T47D (cell line): ENCODE results near the gene WLS.
"Not testable (repeated sequence)": the region's sequence is repeated elsewhere in the genome, so short reads cannot be mapped to it uniquely, and the experiment has no call there.

Source experiments
- DNase-seq, 2 experiments: peaks; one replicate each; pipeline versions ENCODE4 v3.0.0 to v3.0.0-alpha.2; 2011 to 2012; ENCODE audit warnings: low read depth in 1 of 2, low spot score in 1 of 2
- JUND ChIP-seq: IDR thresholded peaks from 2 replicates; pipeline ENCODE4 v1.6.1; 2012; ENCODE audit warnings: low read depth
- in situ Hi-C: cut with HindIII; loops from 2 replicates; pipeline ENCODE4 v1.10.0; 2016; ENCODE audit warnings: low sequenced_read_pairs, low pct_unique_long_range_greater_than_20kb

The WLS gene

DNA sequence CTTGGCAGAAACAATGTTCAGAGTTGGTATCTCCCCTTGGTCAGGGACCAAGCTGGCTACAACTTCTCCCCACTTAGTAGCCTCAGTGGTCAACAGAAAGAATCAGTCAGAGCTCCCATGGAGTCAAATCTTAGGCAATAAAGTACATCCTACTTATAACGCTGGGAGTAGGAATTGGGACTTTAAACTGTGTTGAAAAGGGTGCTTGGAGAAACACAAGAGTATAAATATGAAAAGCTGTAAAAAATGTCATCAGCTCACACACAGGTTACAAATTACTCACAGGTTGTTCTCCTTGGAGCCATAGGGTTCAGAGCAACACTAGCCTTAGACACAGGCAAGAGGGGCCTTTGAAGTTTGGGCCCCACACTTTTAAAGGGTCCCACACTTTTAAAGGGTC, 67.4 kb downstream of the WLS start:
- no peak for DNase-seq
- TF ChIP-seq JUND, result no peak
- in situ Hi-C loops, result no loop called here

GRCh38 chr1:68163220-68163619, 69.1 kb downstream of the WLS start:
- TF ChIP-seq JUND, result no peak
- no peak for DNase-seq
- in situ Hi-C loops, result no loop called here

GRCh38 chr1:68162761-68163160, 69.6 kb downstream of the WLS start:
- in situ Hi-C loops, result no loop called here
- TF ChIP-seq JUND, result no peak
- no peak for DNase-seq

- in situ Hi-C loops, DNase-seq: not testable (repeated sequence)
Measured at GRCh38 chr1:68161672-68162071, 70.7 kb downstream of the WLS start.

DNA sequence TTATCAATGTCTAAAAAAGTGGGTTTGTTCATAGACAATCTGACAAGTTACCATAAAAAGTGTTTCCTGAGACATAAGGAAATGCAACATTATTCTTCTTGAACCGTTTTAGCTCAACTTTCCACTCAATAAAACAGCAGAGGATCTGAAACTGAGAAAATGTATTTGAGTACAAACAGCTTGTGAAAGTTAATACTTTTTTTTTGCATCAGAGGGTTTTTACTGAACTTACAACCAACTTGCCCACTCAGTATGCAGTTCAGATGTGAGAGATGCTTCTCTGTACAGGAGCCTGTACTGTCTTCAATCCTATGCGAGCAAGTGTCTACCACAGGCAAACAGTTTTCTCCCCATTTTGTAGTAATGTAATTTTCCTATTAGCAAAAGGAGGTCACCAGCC, 71.4 kb downstream of the WLS start:
- in situ Hi-C loops, DNase-seq: not testable (repeated sequence)

- no peak for DNase-seq
- no peak for TF ChIP-seq JUND
- in situ Hi-C loops, result no loop called here
Measured at GRCh38 chr1:68160021-68160420, 72.3 kb downstream of the WLS start.

GRCh38 chr1:68158837-68159236, 73.5 kb downstream of the WLS start:
- in situ Hi-C loops, result no loop called here
- DNase-seq, result no peak
- TF ChIP-seq JUND, result no peak

DNA sequence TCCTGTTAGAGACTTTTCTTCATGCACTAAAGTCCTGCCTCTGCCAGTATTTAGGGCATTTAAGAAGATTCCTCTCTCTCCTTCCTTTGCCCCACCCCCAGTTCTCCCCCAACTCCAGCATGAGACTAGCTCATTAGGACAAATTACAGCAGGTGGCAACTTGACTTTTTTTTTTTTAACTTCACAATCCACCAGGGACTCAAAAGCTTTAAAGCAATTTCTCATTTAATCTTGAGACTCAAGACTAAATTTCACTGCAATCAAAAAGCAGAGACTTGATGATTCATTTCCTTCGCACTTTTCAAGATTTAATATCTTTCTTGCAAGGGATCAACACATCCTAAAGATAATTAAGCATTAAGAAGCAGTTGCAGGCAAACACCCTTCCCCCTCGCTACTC, 74.9 kb downstream of the WLS start:
- in situ Hi-C loops, result no loop called here
- TF ChIP-seq JUND, result no peak
- no peak for DNase-seq

GRCh38 chr1:68151690-68152089, 80.6 kb downstream of the WLS start:
- in situ Hi-C loops, result no loop called here

GRCh38 chr1:68149907-68150306, 82.4 kb downstream of the WLS start:
- no peak for TF ChIP-seq JUND
- DNase-seq, result no peak
- in situ Hi-C loops, result no loop called here

More at GRCh38 chr1:68151690-68152089, 80.6 kb downstream of the WLS start:
- no peak for DNase-seq
- no peak for TF ChIP-seq JUND

- in situ Hi-C loops, result no loop called here
- TF ChIP-seq JUND, result no peak
- DNase-seq, result no peak
Measured at GRCh38 chr1:68149110-68149798, 83.1 kb downstream of the WLS start.

DNA sequence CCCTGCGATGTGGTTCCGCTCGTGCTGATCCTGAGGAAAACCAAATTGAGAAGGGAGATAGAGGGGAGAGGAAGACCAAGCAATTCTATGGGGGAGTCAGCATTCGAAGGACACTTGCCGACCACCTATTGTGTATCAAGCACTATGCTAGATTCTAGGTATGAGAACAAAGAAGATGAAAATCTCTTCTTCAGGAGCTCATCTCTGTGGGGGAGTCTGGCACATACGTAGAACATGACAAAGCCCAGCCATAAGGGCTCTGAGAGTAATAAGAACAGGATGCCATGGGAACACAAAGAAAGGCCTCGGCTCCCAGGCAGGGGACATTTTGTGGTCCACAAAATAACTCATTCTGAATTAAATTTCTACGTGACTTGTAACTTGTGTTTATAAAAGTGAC, 83.7 kb downstream of the WLS start:
- in situ Hi-C loops, result no loop called here
- TF ChIP-seq JUND, result no peak
- DNase-seq, result no peak

DNA sequence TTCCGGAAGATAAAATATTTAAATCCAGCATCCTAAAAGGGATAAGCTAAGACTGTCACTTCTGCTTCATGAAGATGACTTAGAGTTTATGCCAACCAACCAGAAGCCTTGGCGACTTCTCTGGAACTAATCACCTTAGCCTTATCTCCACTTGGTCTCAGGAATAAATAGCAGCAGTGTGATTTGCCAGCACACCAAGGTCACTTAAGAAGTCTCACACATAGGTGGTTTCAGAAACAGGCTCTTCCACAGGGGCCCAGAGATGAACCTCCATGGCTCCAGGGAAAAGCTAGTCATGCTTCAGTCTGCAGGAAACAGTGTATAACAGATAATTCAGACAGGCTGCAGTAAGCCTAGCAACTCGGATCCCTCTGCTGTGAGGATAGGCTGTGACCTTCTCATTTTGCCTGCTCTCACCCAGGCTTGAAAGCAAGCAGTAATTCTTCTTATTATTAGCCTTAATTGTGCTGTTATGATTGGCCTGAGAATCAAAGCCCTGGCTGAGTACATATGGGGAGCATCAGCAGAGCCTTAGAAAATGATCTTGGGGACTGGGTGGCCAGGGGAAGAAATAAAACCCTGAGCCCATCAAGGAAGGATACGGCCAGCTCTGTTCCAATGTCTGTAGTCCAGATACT, 84.7 kb downstream of the WLS start:
- no peak for TF ChIP-seq JUND
- no peak for DNase-seq
- in situ Hi-C loops, result no loop called here
